ENCODE data around the gene USH2A.

USH2A gene

GRCh38 chr1:215780139-215780538, 643.1 kb downstream of the USH2A start:
- Mint-ChIP-seq H3K9me3 (no peaks in the 10 kb centered on the region), H3K27ac (no peak overlapping the region), H3K36me3 (ENCODE audit: low read depth) (no peaks in the 10 kb centered on the region), H3K4me3 (no peak overlapping the region), H3K27me3 (no peaks in the 10 kb centered on the region), H3K4me1 (ENCODE audit: low read depth) (no peaks in the 10 kb centered on the region)
- DNase-seq, result no peak

GRCh38 chr1:215779729-215780128, 643.5 kb downstream of the USH2A start:
- Mint-ChIP-seq H3K9me3 (no peaks in the 10 kb centered on the region), H3K36me3 (ENCODE audit: low read depth) (no peaks in the 10 kb centered on the region), H3K27ac (no peak overlapping the region), H3K27me3 (no peaks in the 10 kb centered on the region), H3K4me3 (no peak overlapping the region), H3K4me1 (ENCODE audit: low read depth) (no peaks in the 10 kb centered on the region)
- DNase-seq, result no peak

DNA sequence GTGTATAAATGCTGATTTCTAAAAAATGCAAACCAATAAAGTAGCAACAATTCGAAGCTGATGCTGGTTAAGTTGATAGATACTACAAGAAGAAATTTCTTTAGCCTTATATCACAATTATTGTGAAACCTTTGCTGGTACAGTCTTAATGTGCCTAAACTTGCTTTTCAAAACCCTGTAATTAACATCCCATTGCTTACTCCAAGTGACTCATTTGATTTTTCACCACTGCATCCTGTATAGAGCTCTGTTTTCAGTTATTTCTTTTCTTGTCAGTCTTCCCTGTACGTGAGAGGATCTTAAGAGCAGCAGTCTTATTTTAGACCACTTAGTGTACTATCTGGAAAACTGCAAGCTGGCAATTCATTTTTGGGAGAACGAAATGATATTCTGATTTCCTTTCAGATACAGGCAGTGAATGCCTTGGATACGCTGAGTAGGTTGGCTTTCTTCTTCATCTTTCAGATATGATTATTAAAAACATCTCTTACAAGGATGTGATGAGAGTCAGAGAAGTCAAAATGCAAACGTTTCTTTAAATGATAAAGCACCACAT, 645.8 kb downstream of the USH2A start:
- DNase-seq, result no peak
- H3K27me3 Mint-ChIP-seq, result no peaks in the 10 kb centered on the region
- peaks cover 2% of the 10 kb centered on the region for H3K9me3 Mint-ChIP-seq
- no peak overlapping the region for H3K4me3 Mint-ChIP-seq
- no peaks in the 10 kb centered on the region for H3K4me1 Mint-ChIP-seq (ENCODE audit: low read depth)
- no peak overlapping the region for H3K27ac Mint-ChIP-seq
- H3K36me3 Mint-ChIP-seq (ENCODE audit: low read depth), result no peaks in the 10 kb centered on the region

- Mint-ChIP-seq H3K9me3 (peaks cover 2% of the 10 kb centered on the region), H3K4me3 (no peak overlapping the region), H3K27ac (no peak overlapping the region), H3K36me3 (ENCODE audit: low read depth) (no peaks in the 10 kb centered on the region), H3K27me3 (no peaks in the 10 kb centered on the region), H3K4me1 (ENCODE audit: low read depth) (no peaks in the 10 kb centered on the region)
- no peak for DNase-seq
Observed at GRCh38 chr1:215776336-215776735, 646.9 kb downstream of the USH2A start.

DNA sequence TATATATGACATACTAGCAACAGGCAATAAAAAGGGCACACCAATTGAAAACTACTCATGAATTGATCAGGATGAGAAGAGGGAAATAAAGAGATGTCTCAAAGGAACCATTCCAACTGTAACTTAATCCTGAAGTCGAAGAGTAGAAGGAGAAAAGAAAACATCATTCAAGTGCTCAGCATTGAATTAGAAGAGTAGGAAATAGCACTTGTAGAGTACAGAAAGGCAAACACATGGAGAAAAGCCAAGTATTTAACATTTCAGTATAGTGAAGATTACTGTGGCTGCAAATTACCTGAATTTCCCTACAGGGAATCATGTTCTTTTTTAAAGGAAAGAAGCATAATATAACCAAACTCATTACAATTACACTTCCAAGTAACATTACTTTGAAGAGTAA, 651.1 kb downstream of the USH2A start:
- Mint-ChIP-seq H3K9me3 (peaks cover 6% of the 10 kb centered on the region), H3K36me3 (ENCODE audit: low read depth) (no peaks in the 10 kb centered on the region), H3K27me3 (no peaks in the 10 kb centered on the region), H3K27ac (no peak overlapping the region), H3K4me1 (ENCODE audit: low read depth) (no peaks in the 10 kb centered on the region), H3K4me3 (no peak overlapping the region)
- DNase-seq, result no peak

GRCh38 chr1:215768303-215768702, 654.9 kb downstream of the USH2A start:
- no peaks in the 10 kb centered on the region for H3K27me3 Mint-ChIP-seq
- no peak overlapping the region for H3K27ac Mint-ChIP-seq
- no peaks in the 10 kb centered on the region for H3K36me3 Mint-ChIP-seq (ENCODE audit: low read depth)
- no peaks in the 10 kb centered on the region for H3K4me1 Mint-ChIP-seq (ENCODE audit: low read depth)
- no peak for DNase-seq
- peaks cover 10% of the 10 kb centered on the region for H3K9me3 Mint-ChIP-seq
- H3K4me3 Mint-ChIP-seq, result no peak overlapping the region

GRCh38 chr1:215767761-215768160, 655.5 kb downstream of the USH2A start:
- H3K27ac Mint-ChIP-seq, result no peak overlapping the region
- no peaks in the 10 kb centered on the region for H3K4me1 Mint-ChIP-seq (ENCODE audit: low read depth)
- H3K4me3 Mint-ChIP-seq, result no peak overlapping the region
- H3K27me3 Mint-ChIP-seq, result no peaks in the 10 kb centered on the region
- DNase-seq, result no peak
- peaks cover 12% of the 10 kb centered on the region for H3K9me3 Mint-ChIP-seq
- H3K36me3 Mint-ChIP-seq (ENCODE audit: low read depth), result no peaks in the 10 kb centered on the region

DNA sequence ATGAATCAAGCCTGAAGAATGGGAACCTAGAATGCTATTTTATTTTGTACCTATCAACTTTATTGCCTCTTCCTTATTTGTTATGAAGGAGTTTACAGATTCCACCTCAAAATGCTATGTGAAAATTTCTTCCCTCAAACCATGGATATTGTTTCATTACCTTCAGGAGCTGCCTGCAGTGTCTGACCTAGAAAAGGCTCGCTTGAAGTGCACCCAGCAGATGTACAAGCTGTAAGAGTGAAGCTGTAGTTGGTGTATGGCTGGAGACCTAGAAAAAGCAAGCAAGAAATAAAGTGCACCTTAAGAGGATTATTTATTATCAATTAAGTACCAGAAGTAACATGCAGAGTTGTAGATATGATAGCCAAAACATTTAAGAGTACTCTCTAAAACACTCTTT, 656.7 kb downstream of the USH2A start:
- peaks cover 10% of the 10 kb centered on the region for H3K9me3 Mint-ChIP-seq
- no peak overlapping the region for H3K27ac Mint-ChIP-seq
- H3K27me3 Mint-ChIP-seq, result no peaks in the 10 kb centered on the region
- DNase-seq, result no peak
- H3K4me3 Mint-ChIP-seq, result no peak overlapping the region
- no peaks in the 10 kb centered on the region for H3K4me1 Mint-ChIP-seq (ENCODE audit: low read depth)
- H3K36me3 Mint-ChIP-seq (ENCODE audit: low read depth), result no peaks in the 10 kb centered on the region

GRCh38 chr1:215765833-215766232, 657.4 kb downstream of the USH2A start:
- no peaks in the 10 kb centered on the region for H3K36me3 Mint-ChIP-seq (ENCODE audit: low read depth)
- H3K27ac Mint-ChIP-seq, result no peak overlapping the region
- DNase-seq, result no peak
- H3K27me3 Mint-ChIP-seq, result no peaks in the 10 kb centered on the region
- peaks cover 14% of the 10 kb centered on the region for H3K9me3 Mint-ChIP-seq
- no peaks in the 10 kb centered on the region for H3K4me1 Mint-ChIP-seq (ENCODE audit: low read depth)
- no peak overlapping the region for H3K4me3 Mint-ChIP-seq

- no peak for DNase-seq
- no peaks in the 10 kb centered on the region for H3K27me3 Mint-ChIP-seq
- no peaks in the 10 kb centered on the region for H3K36me3 Mint-ChIP-seq (ENCODE audit: low read depth)
- peaks cover 16% of the 10 kb centered on the region for H3K9me3 Mint-ChIP-seq
- no peak overlapping the region for H3K27ac Mint-ChIP-seq
- no peaks in the 10 kb centered on the region for H3K4me1 Mint-ChIP-seq (ENCODE audit: low read depth)
- no peak overlapping the region for H3K4me3 Mint-ChIP-seq
Observed at GRCh38 chr1:215761446-215761845, 661.8 kb downstream of the USH2A start.

DNA sequence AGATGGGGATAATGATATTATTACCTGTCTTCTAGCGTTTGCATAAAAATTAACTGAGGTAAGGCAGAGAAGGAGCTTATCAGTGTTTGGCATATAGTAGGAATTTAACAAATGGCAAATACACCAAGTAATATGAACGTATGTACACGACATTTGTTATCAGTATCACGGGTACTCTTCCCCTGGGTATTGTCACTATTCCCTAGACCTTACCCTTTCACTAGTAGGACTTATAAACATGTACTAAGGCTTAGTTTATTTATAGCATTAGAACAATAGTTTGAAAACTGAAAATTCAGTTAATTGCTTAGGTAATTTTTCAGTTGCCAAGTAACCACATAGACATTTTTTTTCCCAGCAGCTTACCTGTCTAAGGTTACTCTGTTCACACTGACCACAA, 669.1 kb downstream of the USH2A start:
- Mint-ChIP-seq H3K9me3 (peaks cover 9% of the 10 kb centered on the region), H3K27me3 (no peaks in the 10 kb centered on the region), H3K36me3 (ENCODE audit: low read depth) (no peaks in the 10 kb centered on the region), H3K4me3 (no peak overlapping the region), H3K4me1 (ENCODE audit: low read depth) (no peaks in the 10 kb centered on the region), H3K27ac (no peak overlapping the region)
- DNase-seq, result no peak

DNA sequence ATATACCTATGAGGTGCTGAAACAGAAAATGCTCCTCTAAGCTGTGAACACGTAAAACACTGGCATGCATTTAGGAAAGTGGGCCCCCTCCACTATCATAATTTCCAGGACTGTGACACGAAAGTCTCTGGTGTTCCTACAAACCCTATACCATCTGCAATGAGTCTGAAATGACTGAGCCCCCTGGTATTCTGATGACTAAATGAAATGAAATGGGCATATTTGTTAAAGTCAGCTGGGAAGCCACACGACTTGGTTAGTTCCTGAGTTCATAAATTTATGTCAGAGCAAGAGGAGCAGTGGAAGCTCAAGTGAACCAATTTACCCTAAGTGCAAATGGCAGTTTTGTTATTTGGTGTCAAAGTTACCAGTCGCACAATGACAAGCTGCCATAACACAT, 673.8 kb downstream of the USH2A start:
- no peaks in the 10 kb centered on the region for H3K27me3 Mint-ChIP-seq
- H3K27ac Mint-ChIP-seq, result no peak overlapping the region
- peaks cover 2% of the 10 kb centered on the region for H3K9me3 Mint-ChIP-seq
- no peaks in the 10 kb centered on the region for H3K36me3 Mint-ChIP-seq (ENCODE audit: low read depth)
- DNase-seq, result no peak
- H3K4me3 Mint-ChIP-seq, result no peak overlapping the region
- H3K4me1 Mint-ChIP-seq (ENCODE audit: low read depth), result no peaks in the 10 kb centered on the region

- DNase-seq, result no peak
- H3K36me3 Mint-ChIP-seq (ENCODE audit: low read depth), result no peaks in the 10 kb centered on the region
- peaks cover 2% of the 10 kb centered on the region for H3K9me3 Mint-ChIP-seq
- H3K4me3 Mint-ChIP-seq, result no peak overlapping the region
- H3K27me3 Mint-ChIP-seq, result no peaks in the 10 kb centered on the region
- H3K27ac Mint-ChIP-seq, result no peak overlapping the region
- no peaks in the 10 kb centered on the region for H3K4me1 Mint-ChIP-seq (ENCODE audit: low read depth)
Observed at GRCh38 chr1:215748431-215748830, 674.8 kb downstream of the USH2A start.

DNA sequence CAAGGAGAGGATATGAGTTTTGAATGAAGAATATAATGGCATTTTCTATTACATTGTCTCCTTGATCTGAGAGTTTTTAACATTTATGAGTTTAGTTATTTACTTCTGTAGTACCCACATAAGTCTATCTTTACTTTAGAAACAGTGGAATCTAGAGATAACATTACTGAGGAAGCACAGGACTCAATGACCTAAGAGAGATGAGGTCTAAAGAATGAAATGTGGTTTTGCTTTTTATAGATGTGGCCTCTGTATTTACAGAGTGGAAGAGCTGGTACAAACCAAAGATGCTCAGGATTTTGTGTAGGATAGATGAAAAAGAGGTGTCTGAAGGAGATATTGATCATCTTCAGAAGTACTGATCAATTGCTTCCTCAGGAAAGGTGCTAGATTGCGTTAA, 678.8 kb downstream of the USH2A start:
- no peaks in the 10 kb centered on the region for H3K27me3 Mint-ChIP-seq
- H3K9me3 Mint-ChIP-seq, result no peaks in the 10 kb centered on the region
- no peak for DNase-seq
- H3K4me1 Mint-ChIP-seq (ENCODE audit: low read depth), result no peaks in the 10 kb centered on the region
- H3K36me3 Mint-ChIP-seq (ENCODE audit: low read depth), result no peaks in the 10 kb centered on the region
- H3K27ac Mint-ChIP-seq, result no peak overlapping the region
- no peak overlapping the region for H3K4me3 Mint-ChIP-seq

GRCh38 chr1:215739025-215739424, 684.2 kb downstream of the USH2A start:
- no peak for DNase-seq
- H3K36me3 Mint-ChIP-seq (ENCODE audit: low read depth), result no peaks in the 10 kb centered on the region
- no peak overlapping the region for H3K4me3 Mint-ChIP-seq
- peaks cover 9% of the 10 kb centered on the region for H3K9me3 Mint-ChIP-seq
- no peaks in the 10 kb centered on the region for H3K4me1 Mint-ChIP-seq (ENCODE audit: low read depth)
- H3K27me3 Mint-ChIP-seq, result no peaks in the 10 kb centered on the region
- no peak overlapping the region for H3K27ac Mint-ChIP-seq

GRCh38 chr1:215731699-215732098, 691.5 kb downstream of the USH2A start:
- H3K9me3 Mint-ChIP-seq, result peaks cover 18% of the 10 kb centered on the region
- no peaks in the 10 kb centered on the region for H3K4me1 Mint-ChIP-seq (ENCODE audit: low read depth)
- H3K4me3 Mint-ChIP-seq, result no peak overlapping the region
- DNase-seq, result no peak
- H3K27ac Mint-ChIP-seq, result no peak overlapping the region
- no peaks in the 10 kb centered on the region for H3K36me3 Mint-ChIP-seq (ENCODE audit: low read depth)
- H3K27me3 Mint-ChIP-seq, result no peaks in the 10 kb centered on the region
